Uterus (tissue), 2 donors: ENCODE data around the gene ARSD.

ENCODE experiments used
- POLR2A ChIP-seq, 2 donors: fragments of 450-650 bp; IDR thresholded peaks; one replicate each; pipeline ENCODE4 v1.6.1; 2016; ENCODE audit warnings: antibody characterized with exemption in 2 of 2, mild to moderate bottlenecking in 1 of 2, moderate library complexity in 1 of 2
- TF ChIP-seq, protein P1 (sequence below), 4 experiments: fragments of 200-600 bp in 2 of 4; fragments of 450-650 bp in 2 of 4; sonication (generic) in 2 of 4; IDR thresholded peaks; one replicate each; pipeline ENCODE4 v1.5.1; 2016 to 2019; ENCODE audit warnings: antibody characterized with exemption in 4 of 4, mild to moderate bottlenecking in 2 of 4, moderate library complexity in 1 of 4

DNA sequence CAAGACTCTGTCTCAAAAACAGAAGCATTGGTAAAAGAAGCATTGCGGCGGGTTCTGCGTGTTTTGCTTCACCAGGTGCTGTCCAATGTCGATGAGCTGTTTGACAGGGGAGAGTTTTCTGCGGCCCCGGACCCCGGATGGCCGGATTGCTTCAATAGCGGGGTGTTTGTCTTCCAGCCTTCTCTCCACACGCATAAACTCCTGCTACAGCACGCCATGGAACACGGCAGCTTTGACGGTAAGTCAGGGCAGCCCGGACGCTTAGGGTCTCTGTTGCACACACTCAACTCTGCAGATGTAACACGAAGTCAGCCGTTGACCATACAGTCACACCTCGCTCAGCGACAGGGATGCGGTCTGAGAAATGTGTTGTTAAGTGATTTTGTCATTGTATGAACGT, 74.2 kb downstream of the ARSD start:
- TF ChIP-seq, protein P1, sequence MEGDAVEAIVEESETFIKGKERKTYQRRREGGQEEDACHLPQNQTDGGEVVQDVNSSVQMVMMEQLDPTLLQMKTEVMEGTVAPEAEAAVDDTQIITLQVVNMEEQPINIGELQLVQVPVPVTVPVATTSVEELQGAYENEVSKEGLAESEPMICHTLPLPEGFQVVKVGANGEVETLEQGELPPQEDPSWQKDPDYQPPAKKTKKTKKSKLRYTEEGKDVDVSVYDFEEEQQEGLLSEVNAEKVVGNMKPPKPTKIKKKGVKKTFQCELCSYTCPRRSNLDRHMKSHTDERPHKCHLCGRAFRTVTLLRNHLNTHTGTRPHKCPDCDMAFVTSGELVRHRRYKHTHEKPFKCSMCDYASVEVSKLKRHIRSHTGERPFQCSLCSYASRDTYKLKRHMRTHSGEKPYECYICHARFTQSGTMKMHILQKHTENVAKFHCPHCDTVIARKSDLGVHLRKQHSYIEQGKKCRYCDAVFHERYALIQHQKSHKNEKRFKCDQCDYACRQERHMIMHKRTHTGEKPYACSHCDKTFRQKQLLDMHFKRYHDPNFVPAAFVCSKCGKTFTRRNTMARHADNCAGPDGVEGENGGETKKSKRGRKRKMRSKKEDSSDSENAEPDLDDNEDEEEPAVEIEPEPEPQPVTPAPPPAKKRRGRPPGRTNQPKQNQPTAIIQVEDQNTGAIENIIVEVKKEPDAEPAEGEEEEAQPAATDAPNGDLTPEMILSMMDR (IDR thresholded peaks at IDR 0.05): no peak
- TF ChIP-seq POLR2A (IDR thresholded peaks at IDR 0.05): no peak
